ENCODE measurements around the gene NFATC2.

The NFATC2 gene

GRCh38 chr20:51362254-51362653 is 180.3 kb downstream of the NFATC2 start:
- 89 to 100% methylated on average over 3 of the region's 3 CpGs for WGBS, 2 experiments (ENCODE audit: insufficient coverage in 2 of 2)
- Histone ChIP-seq H3K4me3 (ENCODE audit: extremely low read depth, insufficient read depth, low read length, poor library complexity, severe bottlenecking) (no peak overlapping the region), H3K4me1 (ENCODE audit: control insufficient read depth, insufficient read depth, low read length, poor library complexity, severe bottlenecking) (peaks cover 25% of the 10 kb centered on the region), H3K36me3 (ENCODE audit: control insufficient read depth, insufficient read depth, low read length) (no peaks in the 10 kb centered on the region), H3K27ac (ENCODE audit: low read depth, low read length, severe bottlenecking) (no peak overlapping the region), H3K9me3 (ENCODE audit: control insufficient read depth, low read length) (peaks cover 21% of the 10 kb centered on the region)

- Histone ChIP-seq H3K27ac (ENCODE audit: low read depth, low read length, severe bottlenecking) (peak overlapping the region; percentile 67), H3K4me3 (ENCODE audit: extremely low read depth, insufficient read depth, low read length, poor library complexity, severe bottlenecking) (no peak overlapping the region), H3K9me3 (ENCODE audit: control insufficient read depth, low read length) (peaks cover 21% of the 10 kb centered on the region), H3K4me1 (ENCODE audit: control insufficient read depth, insufficient read depth, low read length, poor library complexity, severe bottlenecking) (peaks cover 25% of the 10 kb centered on the region), H3K36me3 (ENCODE audit: control insufficient read depth, insufficient read depth, low read length) (no peaks in the 10 kb centered on the region)
- 100% methylated on average over 1 of the region's 1 CpG for WGBS, 2 experiments (ENCODE audit: insufficient coverage in 2 of 2)
Observed at GRCh38 chr20:51361258-51361657, 181.3 kb downstream of the NFATC2 start.

GRCh38 chr20:51360451-51361201 is 181.9 kb downstream of the NFATC2 start:
- H3K27ac ChIP-seq (ENCODE audit: low read depth, low read length, severe bottlenecking) = peak overlapping the region; percentile 67
- H3K36me3 ChIP-seq (ENCODE audit: control insufficient read depth, insufficient read depth, low read length) = no peaks in the 10 kb centered on the region
- peaks cover 21% of the 10 kb centered on the region for H3K9me3 ChIP-seq (ENCODE audit: control insufficient read depth, low read length)
- WGBS, 2 experiments (ENCODE audit: insufficient coverage in 2 of 2) = 90% methylated on average over 10 to 11 of the region's 13 CpGs
- no peak overlapping the region for H3K4me3 ChIP-seq (ENCODE audit: extremely low read depth, insufficient read depth, low read length, poor library complexity, severe bottlenecking)
- H3K4me1 ChIP-seq (ENCODE audit: control insufficient read depth, insufficient read depth, low read length, poor library complexity, severe bottlenecking) = peaks cover 22% of the 10 kb centered on the region

GRCh38 chr20:51359947-51360346 is 182.6 kb downstream of the NFATC2 start:
- Histone ChIP-seq H3K4me3 (ENCODE audit: extremely low read depth, insufficient read depth, low read length, poor library complexity, severe bottlenecking) (no peak overlapping the region), H3K9me3 (ENCODE audit: control insufficient read depth, low read length) (peaks cover 21% of the 10 kb centered on the region), H3K4me1 (ENCODE audit: control insufficient read depth, insufficient read depth, low read length, poor library complexity, severe bottlenecking) (peaks cover 18% of the 10 kb centered on the region), H3K36me3 (ENCODE audit: control insufficient read depth, insufficient read depth, low read length) (no peaks in the 10 kb centered on the region), H3K27ac (ENCODE audit: low read depth, low read length, severe bottlenecking) (peak overlapping the region; percentile 67)
- WGBS, 2 experiments (ENCODE audit: insufficient coverage in 2 of 2) = 82% methylated on average over 1 of the region's 1 CpG; no CpG with 5 or more reads in 1 of the 2 experiments

GRCh38 chr20:51359401-51359800 is 183.1 kb downstream of the NFATC2 start:
- H3K27ac ChIP-seq (ENCODE audit: low read depth, low read length, severe bottlenecking) = no peak overlapping the region
- no CpG with 5 or more reads among the region's 3 CpGs for WGBS, 2 experiments (ENCODE audit: insufficient coverage in 2 of 2)
- H3K4me1 ChIP-seq (ENCODE audit: control insufficient read depth, insufficient read depth, low read length, poor library complexity, severe bottlenecking) = peaks cover 20% of the 10 kb centered on the region
- H3K9me3 ChIP-seq (ENCODE audit: control insufficient read depth, low read length) = peaks cover 21% of the 10 kb centered on the region
- no peaks in the 10 kb centered on the region for H3K36me3 ChIP-seq (ENCODE audit: control insufficient read depth, insufficient read depth, low read length)
- H3K4me3 ChIP-seq (ENCODE audit: extremely low read depth, insufficient read depth, low read length, poor library complexity, severe bottlenecking) = no peak overlapping the region

GRCh38 chr20:51358032-51358724 is 184.3 kb downstream of the NFATC2 start:
- Histone ChIP-seq H3K27ac (ENCODE audit: low read depth, low read length, severe bottlenecking) (no peak overlapping the region), H3K36me3 (ENCODE audit: control insufficient read depth, insufficient read depth, low read length) (no peaks in the 10 kb centered on the region), H3K9me3 (ENCODE audit: control insufficient read depth, low read length) (peaks cover 11% of the 10 kb centered on the region), H3K4me3 (ENCODE audit: extremely low read depth, insufficient read depth, low read length, poor library complexity, severe bottlenecking) (no peak overlapping the region), H3K4me1 (ENCODE audit: control insufficient read depth, insufficient read depth, low read length, poor library complexity, severe bottlenecking) (peaks cover 26% of the 10 kb centered on the region)
- WGBS, 2 experiments (ENCODE audit: insufficient coverage in 2 of 2) = 89 to 95% methylated on average over 3 of the region's 3 CpGs

GRCh38 chr20:51357543-51357942 is 185.0 kb downstream of the NFATC2 start:
- peaks cover 26% of the 10 kb centered on the region for H3K4me1 ChIP-seq (ENCODE audit: control insufficient read depth, insufficient read depth, low read length, poor library complexity, severe bottlenecking)
- H3K4me3 ChIP-seq (ENCODE audit: extremely low read depth, insufficient read depth, low read length, poor library complexity, severe bottlenecking) = no peak overlapping the region
- WGBS, 2 experiments (ENCODE audit: insufficient coverage in 2 of 2) = 80% methylated on average over 1 of the region's 1 CpG; no CpG with 5 or more reads in 1 of the 2 experiments
- no peaks in the 10 kb centered on the region for H3K36me3 ChIP-seq (ENCODE audit: control insufficient read depth, insufficient read depth, low read length)
- no peak overlapping the region for H3K27ac ChIP-seq (ENCODE audit: low read depth, low read length, severe bottlenecking)
- peaks cover 5% of the 10 kb centered on the region for H3K9me3 ChIP-seq (ENCODE audit: control insufficient read depth, low read length)

GRCh38 chr20:51356871-51357270 is 185.6 kb downstream of the NFATC2 start:
- H3K9me3 ChIP-seq (ENCODE audit: control insufficient read depth, low read length) = no peaks in the 10 kb centered on the region
- no peaks in the 10 kb centered on the region for H3K36me3 ChIP-seq (ENCODE audit: control insufficient read depth, insufficient read depth, low read length)
- 57 to 67% methylated on average over 1 of the region's 3 CpGs for WGBS, 2 experiments (ENCODE audit: insufficient coverage in 2 of 2)
- no peak overlapping the region for H3K4me3 ChIP-seq (ENCODE audit: extremely low read depth, insufficient read depth, low read length, poor library complexity, severe bottlenecking)
- H3K27ac ChIP-seq (ENCODE audit: low read depth, low read length, severe bottlenecking) = no peak overlapping the region
- peaks cover 29% of the 10 kb centered on the region for H3K4me1 ChIP-seq (ENCODE audit: control insufficient read depth, insufficient read depth, low read length, poor library complexity, severe bottlenecking)

- no peak overlapping the region for H3K27ac ChIP-seq (ENCODE audit: low read depth, low read length, severe bottlenecking)
- peaks cover 34% of the 10 kb centered on the region for H3K4me1 ChIP-seq (ENCODE audit: control insufficient read depth, insufficient read depth, low read length, poor library complexity, severe bottlenecking)
- 87 to 94% methylated on average over 6 to 7 of the region's 7 CpGs for WGBS, 2 experiments (ENCODE audit: insufficient coverage in 2 of 2)
- H3K9me3 ChIP-seq (ENCODE audit: control insufficient read depth, low read length) = no peaks in the 10 kb centered on the region
- no peaks in the 10 kb centered on the region for H3K36me3 ChIP-seq (ENCODE audit: control insufficient read depth, insufficient read depth, low read length)
- no peak overlapping the region for H3K4me3 ChIP-seq (ENCODE audit: extremely low read depth, insufficient read depth, low read length, poor library complexity, severe bottlenecking)
Observed at GRCh38 chr20:51354769-51355319, 187.7 kb downstream of the NFATC2 start.

- WGBS, 2 experiments (ENCODE audit: insufficient coverage in 2 of 2) = 95 to 98% methylated on average over 10 to 15 of the region's 17 CpGs
- Histone ChIP-seq H3K4me3 (ENCODE audit: extremely low read depth, insufficient read depth, low read length, poor library complexity, severe bottlenecking) (no peak overlapping the region), H3K4me1 (ENCODE audit: control insufficient read depth, insufficient read depth, low read length, poor library complexity, severe bottlenecking) (peaks cover 38% of the 10 kb centered on the region), H3K27ac (ENCODE audit: low read depth, low read length, severe bottlenecking) (no peak overlapping the region), H3K36me3 (ENCODE audit: control insufficient read depth, insufficient read depth, low read length) (no peaks in the 10 kb centered on the region), H3K9me3 (ENCODE audit: control insufficient read depth, low read length) (no peaks in the 10 kb centered on the region)
Observed at GRCh38 chr20:51354191-51354768, 188.2 kb downstream of the NFATC2 start.
